CD14-positive monocyte (primary cell): ENCODE measurements around the gene H2AZ2. TPM values are rescaled to one million over a fixed set of nuclear protein-coding genes. Genes with fewer than 3 reads are reported as not detected.

Experiments used
- DNase-seq, 3 donors: peaks; one replicate each; pipeline ENCODE4 v3.0.0-alpha.2; 2011 to 2022
- H2AFZ ChIP-seq: 2 replicates; pipeline ENCODE4 v1.6.0; 2012; ENCODE audit warnings: mild to moderate bottlenecking, low read depth, low read length, inconsistent platforms; ENCODE audit not compliant: insufficient read depth, poor library complexity, severe bottlenecking
- H3K27ac ChIP-seq, 2 donors: 1 replicate in 1 of 2; 2 replicates in 1 of 2; pipeline ENCODE4 v1.5.1; 2012 to 2013; ENCODE audit warnings: low read length in 2 of 2, control low read depth in 1 of 2, inconsistent platforms in 1 of 2, low read depth in 1 of 2, mild to moderate bottlenecking in 1 of 2
- H3K27me3 ChIP-seq, 2 donors: one replicate each; pipeline versions ENCODE4 v1.6.0 to v1.6.1; 2011 to 2013; ENCODE audit warnings: low read length in 2 of 2; ENCODE audit not compliant: control insufficient read depth in 2 of 2, insufficient read depth in 2 of 2
- H3K36me3 ChIP-seq, 2 donors: replicated peaks in 1 of 2; 1 replicate in 1 of 2; 2 replicates in 1 of 2; pipeline versions ENCODE4 v1.5.1 to v1.6.1; 2012 to 2013; ENCODE audit warnings: low read length in 2 of 2, control low read depth in 1 of 2, inconsistent platforms in 1 of 2, mild to moderate bottlenecking in 1 of 2; ENCODE audit not compliant: insufficient read depth in 2 of 2, control insufficient read depth in 1 of 2
- H3K4me1 ChIP-seq, 2 donors: 1 replicate in 1 of 2; 2 replicates in 1 of 2; pipeline versions ENCODE4 v1.5.1 to v1.6.1; 2012 to 2013; ENCODE audit warnings: low read length in 2 of 2, control low read depth in 1 of 2, inconsistent platforms in 1 of 2, mild to moderate bottlenecking in 1 of 2, moderate library complexity in 1 of 2; ENCODE audit not compliant: insufficient read depth in 2 of 2, control insufficient read depth in 1 of 2
- H3K4me2 ChIP-seq: replicated peaks from 2 replicates; pipeline ENCODE3; 2012; ENCODE audit warnings: low read length, moderate library complexity, mild to moderate bottlenecking; ENCODE audit not compliant: poor library complexity, severe bottlenecking; ENCODE audit errors: extremely low read depth
- H3K4me3 ChIP-seq, 3 experiments: fragments of 200-600 bp in 1 of 3; sonication (generic) in 1 of 3; replicated peaks in 1 of 3; 1 replicate in 2 of 3; 2 replicates in 1 of 3; pipeline ENCODE4 v1.5.1; 2011 to 2013; ENCODE audit warnings: low read length in 3 of 3, mild to moderate bottlenecking in 3 of 3, control low read depth in 2 of 3, low read depth in 2 of 3, inconsistent platforms in 1 of 3, moderate library complexity in 1 of 3
- H3K79me2 ChIP-seq: 2 replicates; pipeline ENCODE4 v1.6.0; 2012; ENCODE audit warnings: mild to moderate bottlenecking, control low read depth, inconsistent platforms, low read length, moderate library complexity; ENCODE audit not compliant: insufficient read depth
- H3K9ac ChIP-seq: 2 replicates; pipeline ENCODE4 v1.6.0; 2017; ENCODE audit warnings: low read length, mild to moderate bottlenecking; ENCODE audit not compliant: insufficient read depth, poor library complexity, severe bottlenecking
- H3K9me3 ChIP-seq, 2 donors: replicated peaks in 1 of 2; 1 replicate in 1 of 2; 2 replicates in 1 of 2; pipeline versions ENCODE4 v1.5.1 to v1.6.1; 2012 to 2013; ENCODE audit warnings: low read length in 2 of 2, control low read depth in 1 of 2; ENCODE audit not compliant: control insufficient read depth in 1 of 2, insufficient read depth in 1 of 2
- H4K20me1 ChIP-seq: 2 replicates; pipeline ENCODE4 v1.6.0; 2012; ENCODE audit warnings: mild to moderate bottlenecking, low read length, control low read depth, moderate library complexity; ENCODE audit not compliant: insufficient read depth
- H3K27ac Mint-ChIP-seq, 7 donors: one replicate each; pipeline ENCODE4 v1.8.0; 2020; ENCODE audit warnings: mild to moderate bottlenecking in 7 of 7, mixed read lengths in 7 of 7, moderate library complexity in 6 of 7, inconsistent platforms in 2 of 7
- H3K27me3 Mint-ChIP-seq, 3 donors: one replicate each; pipeline ENCODE4 v1.8.0; 2021 to 2022; ENCODE audit warnings: low read depth in 3 of 3, mild to moderate bottlenecking in 3 of 3, mixed read lengths in 3 of 3, moderate library complexity in 3 of 3, inconsistent platforms in 1 of 3
- H3K36me3 Mint-ChIP-seq, 2 donors: one replicate each; pipeline ENCODE4 v1.8.0; 2020; ENCODE audit warnings: mixed read lengths in 2 of 2, inconsistent platforms in 1 of 2, mild to moderate bottlenecking in 1 of 2
- H3K4me1 Mint-ChIP-seq: one replicate; pipeline ENCODE4 v1.8.0; 2020; ENCODE audit warnings: mild to moderate bottlenecking, mixed read lengths
- H3K4me3 Mint-ChIP-seq, 2 donors: one replicate each; pipeline ENCODE4 v1.8.0; 2020; ENCODE audit warnings: mild to moderate bottlenecking in 2 of 2, mixed read lengths in 2 of 2, moderate library complexity in 1 of 2
- H3K9me3 Mint-ChIP-seq, 7 donors: one replicate each; pipeline ENCODE4 v1.8.0; 2020 to 2022; ENCODE audit warnings: mixed read lengths in 7 of 7, mild to moderate bottlenecking in 6 of 7, moderate library complexity in 6 of 7, inconsistent platforms in 2 of 7
- WGBS: methylation state at CpG from one replicate; pipeline ENCODE4 v1.1.5; 2013; ENCODE audit warnings: missing lambda C conversion rate; ENCODE audit not compliant: insufficient coverage; 5-methylcytosine and 5-hydroxymethylcytosine counted together
- intact Hi-C, 2 donors: fragments of 100-400 bp; cut with micrococcal nuclease; formaldehyde crosslinking; loops; one replicate each; pipeline versions ENCODE4 v1.15.0 to v1.15.1; 2023
- polyA plus RNA-seq, 3 donors: library from polyadenylated mRNA; depleted of rRNA in 1 of 3; unstranded in 2 of 3; stranded (reverse) in 1 of 3; fragments of 300-500 nt in 2 of 3; fragments of >200 nt in 1 of 3; fragmentation: Illumina TruSeq in 2 of 3; gene quantifications; 1 replicate in 2 of 3; 2 replicates in 1 of 3; pipeline ENCODE4 v1.2.3, GENCODE V29; 2012 to 2021
- TF ChIP-seq, protein P1 (sequence below): fragments of 200-600 bp; IDR thresholded peaks from one replicate; pipeline ENCODE4 v1.8.0; 2022; ENCODE audit warnings: antibody characterized with exemption, mild to moderate bottlenecking

Gene H2AZ2
- polyA plus RNA-seq, 3 donors: 128 to 186 (median 181) TPM

DNA sequence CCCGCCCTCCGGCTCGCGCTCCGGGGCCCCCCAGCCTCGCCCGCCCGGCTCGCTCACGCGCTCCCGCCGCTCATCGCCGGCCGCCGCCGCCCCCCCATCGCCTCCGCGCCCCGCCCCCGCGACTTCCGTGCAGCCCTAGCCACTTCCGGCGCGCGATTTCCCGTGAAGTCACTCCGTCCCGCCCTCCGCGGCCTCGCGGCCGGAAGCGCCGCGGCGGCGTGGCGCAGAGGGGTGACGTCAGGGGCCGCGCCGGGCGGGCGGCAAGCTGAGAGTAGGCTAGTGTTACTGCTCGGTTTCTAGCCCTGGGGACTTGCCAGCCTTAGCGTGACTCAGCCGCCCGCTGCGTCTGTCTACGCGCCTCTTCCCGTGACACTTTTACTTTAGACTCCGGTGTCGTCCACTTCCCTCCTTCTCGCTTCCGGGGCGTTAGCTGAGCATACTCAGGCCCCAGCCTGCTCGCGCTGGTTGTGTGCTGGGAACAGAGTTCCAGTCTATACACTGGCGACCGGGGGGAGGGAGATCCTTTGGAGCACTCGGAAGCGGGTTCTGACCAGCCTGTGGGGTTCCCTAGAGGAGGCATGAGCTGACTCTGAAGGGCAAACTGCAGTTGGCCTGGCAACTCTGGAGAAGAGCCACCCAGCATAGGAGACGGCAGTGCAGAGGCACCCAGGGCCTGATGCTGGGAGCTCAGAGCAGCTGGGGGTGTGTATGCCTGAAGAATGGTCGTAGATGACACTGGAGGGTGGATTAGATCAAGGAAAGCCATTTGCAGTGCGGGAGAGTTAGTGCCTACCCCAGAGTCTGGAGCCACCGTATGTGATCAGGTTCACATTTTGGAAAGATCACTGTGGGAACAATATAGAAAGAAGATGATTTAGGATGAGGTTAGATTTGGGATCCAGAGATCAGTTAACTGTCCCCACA is 37.8 kb upstream of the H2AZ2 start, which contains the start of gene PURB:
TSS of gene PURB (minus strand) at position 137 of the 924 bp plus-strand sequence. CDS start 182 bp downstream, outside the sequence.
- DNase-seq: peak; percentile 99 to 100 (median 99)
- H3K27me3 Mint-ChIP-seq: peaks cover 0 to 7% (median 0%) of the 10 kb centered on the region in 3 donors
- Histone ChIP-seq H3K9ac (peak within 1 kb of the TSS; percentile 95), H3K9me3 (no peaks in the 10 kb centered on the region), H3K4me3 (peak within 1 kb of the TSS; percentile 63 to 78 (median 76)), H2AFZ (peak within 1 kb of the TSS; percentile 9), H3K4me1 (peaks cover 54 to 65% of the 10 kb centered on the region in 2 donors), H3K4me2 (peak within 1 kb of the TSS; percentile 80), H3K36me3 (peaks cover 0 to under 1% of the 10 kb centered on the region in 2 donors), H3K27ac (peak within 1 kb of the TSS; percentile 98 to 99), H4K20me1 (peaks cover 28% of the 10 kb centered on the region), H3K79me2 (peaks cover 43% of the 10 kb centered on the region), H3K27me3 (no peaks in the 10 kb centered on the region)
- H3K9me3 Mint-ChIP-seq: peaks cover 0 to 3% (median 0%) of the 10 kb centered on the region in 7 donors
- intact Hi-C loops: loop anchor here (5.0 to 10.0 kb wide), 4 partner anchors 38 to 301 kb away; partner anchors contain the start of genes H2AZ2 (in 1 of the 2), TBRG4 (in 1 of the 2) and TMED4 (in 1 of the 2)
- peaks cover 10 to 12% of the 10 kb centered on the region in 2 donors for H3K36me3 Mint-ChIP-seq
- H3K27ac Mint-ChIP-seq: peak within 1 kb of the TSS; percentile 98 to 100 (median 100)
- H3K4me3 Mint-ChIP-seq: peak within 1 kb of the TSS; percentile 94 to 99
- 0% methylated on average over 68 of the region's 72 CpGs for WGBS
- peaks cover 62% of the 10 kb centered on the region for H3K4me1 Mint-ChIP-seq
- TF ChIP-seq, protein P1, sequence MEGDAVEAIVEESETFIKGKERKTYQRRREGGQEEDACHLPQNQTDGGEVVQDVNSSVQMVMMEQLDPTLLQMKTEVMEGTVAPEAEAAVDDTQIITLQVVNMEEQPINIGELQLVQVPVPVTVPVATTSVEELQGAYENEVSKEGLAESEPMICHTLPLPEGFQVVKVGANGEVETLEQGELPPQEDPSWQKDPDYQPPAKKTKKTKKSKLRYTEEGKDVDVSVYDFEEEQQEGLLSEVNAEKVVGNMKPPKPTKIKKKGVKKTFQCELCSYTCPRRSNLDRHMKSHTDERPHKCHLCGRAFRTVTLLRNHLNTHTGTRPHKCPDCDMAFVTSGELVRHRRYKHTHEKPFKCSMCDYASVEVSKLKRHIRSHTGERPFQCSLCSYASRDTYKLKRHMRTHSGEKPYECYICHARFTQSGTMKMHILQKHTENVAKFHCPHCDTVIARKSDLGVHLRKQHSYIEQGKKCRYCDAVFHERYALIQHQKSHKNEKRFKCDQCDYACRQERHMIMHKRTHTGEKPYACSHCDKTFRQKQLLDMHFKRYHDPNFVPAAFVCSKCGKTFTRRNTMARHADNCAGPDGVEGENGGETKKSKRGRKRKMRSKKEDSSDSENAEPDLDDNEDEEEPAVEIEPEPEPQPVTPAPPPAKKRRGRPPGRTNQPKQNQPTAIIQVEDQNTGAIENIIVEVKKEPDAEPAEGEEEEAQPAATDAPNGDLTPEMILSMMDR: no peak
